ENCODE measurements around the gene IGSF11. TPM values are rescaled to one million over a fixed set of nuclear protein-coding genes. Genes with fewer than 3 reads are reported as not detected.
A peak's percentile ranks its signal among the peaks of the same experiment; 100 is the strongest.

The IGSF11 gene
- total RNA-seq, 2 experiments from 2014 or later, result 0.53 to 0.58 TPM

- CTCF ChIA-PET, result no interaction called here
- intact Hi-C loops (cut with DNase I, micrococcal nuclease), result no loop called here
- H3K27ac Mint-ChIP-seq, result no peak overlapping the region
These were observed 147.9 kb downstream of the IGSF11 start for GRCh38 chr3:118886708-118887107.

DNA sequence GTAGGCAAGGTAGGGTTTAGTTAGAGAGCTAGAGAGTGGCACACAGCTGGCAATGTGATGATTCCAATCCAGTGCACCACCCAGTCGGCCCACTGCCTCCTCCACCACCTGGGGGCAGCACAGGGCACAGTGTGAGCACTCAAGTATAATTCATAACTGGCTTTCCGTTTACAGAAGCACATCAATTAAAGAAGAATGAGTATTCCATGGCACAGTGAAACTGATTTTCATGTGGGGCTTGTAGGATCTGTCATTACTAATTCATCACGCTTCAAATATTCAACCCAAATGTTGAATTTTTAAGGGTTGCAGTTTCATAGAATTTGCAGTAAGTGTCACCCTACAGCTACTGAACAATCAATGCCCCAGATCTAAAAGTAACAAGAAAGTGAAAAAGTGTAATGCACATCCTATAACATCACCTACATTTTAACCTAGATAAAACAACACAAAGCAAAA is 149.9 kb downstream of the IGSF11 start:
- CTCF ChIA-PET, result interaction anchor here (0.6 to 5.1 kb wide), 25 partner anchors 8 to 796 kb away, joined by 3 to 134 read pairs (median 3); partner anchors contain the start of genes B4GALT4 and IGSF11
- H3K27me3 ChIP-seq (ENCODE audit: control insufficient read depth in 1 of 2, insufficient read depth in 2 of 2, low read length in 2 of 2), result peaks cover 0 to 15% of the 10 kb centered on the region in 2 experiments
- POLR2A ChIA-PET, result interaction anchor here (1.3 to 4.7 kb wide), 5 partner anchors 58 to 356 kb away, joined by 3 to 39 read pairs (median 3); partner anchors contain the start of genes B4GALT4 and IGSF11
- no peaks in the 10 kb centered on the region for H3K9me3 Mint-ChIP-seq
- H3K4me3 ChIP-seq (ENCODE audit: low read length), result no peak overlapping the region
- DNase-seq (peak; percentile 62 to 85 (median 74)), ATAC-seq (ENCODE audit: poor library complexity) (peak; percentile 85)
- intact Hi-C loops (cut with DNase I, micrococcal nuclease), result loop anchor here (1.0 to 5.0 kb wide), 6 partner anchors 150 to 798 kb away; partner anchors contain the start of genes B4GALT4 (in 1 of the 2), CD80 (in 1 of the 2) and IGSF11 (in 1 of the 2)
- no peak overlapping the region for H3K27ac ChIP-seq (ENCODE audit: low read depth in 1 of 2, low read length in 2 of 2)
- peak; percentile 96 for TF ChIP-seq CTCF (IDR thresholded peaks at IDR 0.05)
- H3K36me3 Mint-ChIP-seq (ENCODE audit: low read depth), result no peaks in the 10 kb centered on the region
- peaks cover 12% of the 10 kb centered on the region for H3K27me3 Mint-ChIP-seq
- no peak overlapping the region for H3K4me3 Mint-ChIP-seq
- no peaks in the 10 kb centered on the region for H3K4me1 Mint-ChIP-seq (ENCODE audit: low read depth)
- H3K36me3 ChIP-seq (ENCODE audit: insufficient read depth, low read length), result no peaks in the 10 kb centered on the region
- no peaks in the 10 kb centered on the region for H3K4me1 ChIP-seq (ENCODE audit: insufficient read depth, low read length)
- H3K27ac Mint-ChIP-seq, result no peak overlapping the region
- no peaks in the 10 kb centered on the region for H3K9me3 ChIP-seq (ENCODE audit: control insufficient read depth in 1 of 2, insufficient read depth in 1 of 2, low read length in 2 of 2)

More at GRCh38 chr3:118886708-118887107, 147.9 kb downstream of the IGSF11 start:
- Histone ChIP-seq H3K4me3 (ENCODE audit: low read length) (no peak overlapping the region), H3K27me3 (ENCODE audit: control insufficient read depth in 1 of 2, insufficient read depth in 2 of 2, low read length in 2 of 2) (peaks cover 0 to 11% of the 10 kb centered on the region in 2 experiments), H3K36me3 (ENCODE audit: insufficient read depth, low read length) (no peaks in the 10 kb centered on the region), H3K9me3 (ENCODE audit: control insufficient read depth in 1 of 2, insufficient read depth in 1 of 2, low read length in 2 of 2) (no peaks in the 10 kb centered on the region), H3K27ac (ENCODE audit: low read depth in 1 of 2, low read length in 2 of 2) (no peak overlapping the region), H3K4me1 (ENCODE audit: insufficient read depth, low read length) (no peaks in the 10 kb centered on the region)
- no peak for TF ChIP-seq CTCF (IDR thresholded peaks at IDR 0.05)
- DNase-seq, result no peak
- Mint-ChIP-seq H3K27me3 (peaks cover 12% of the 10 kb centered on the region), H3K4me3 (no peak overlapping the region), H3K36me3 (ENCODE audit: low read depth) (no peaks in the 10 kb centered on the region), H3K9me3 (no peaks in the 10 kb centered on the region), H3K4me1 (ENCODE audit: low read depth) (no peaks in the 10 kb centered on the region)
- POLR2A ChIA-PET, result interaction anchor here (4.7 kb wide), 1 partner anchor 148 kb away, joined by 39 read pairs; the partner anchor contains the start of gene IGSF11
- no peak for ATAC-seq (ENCODE audit: poor library complexity)

DNA sequence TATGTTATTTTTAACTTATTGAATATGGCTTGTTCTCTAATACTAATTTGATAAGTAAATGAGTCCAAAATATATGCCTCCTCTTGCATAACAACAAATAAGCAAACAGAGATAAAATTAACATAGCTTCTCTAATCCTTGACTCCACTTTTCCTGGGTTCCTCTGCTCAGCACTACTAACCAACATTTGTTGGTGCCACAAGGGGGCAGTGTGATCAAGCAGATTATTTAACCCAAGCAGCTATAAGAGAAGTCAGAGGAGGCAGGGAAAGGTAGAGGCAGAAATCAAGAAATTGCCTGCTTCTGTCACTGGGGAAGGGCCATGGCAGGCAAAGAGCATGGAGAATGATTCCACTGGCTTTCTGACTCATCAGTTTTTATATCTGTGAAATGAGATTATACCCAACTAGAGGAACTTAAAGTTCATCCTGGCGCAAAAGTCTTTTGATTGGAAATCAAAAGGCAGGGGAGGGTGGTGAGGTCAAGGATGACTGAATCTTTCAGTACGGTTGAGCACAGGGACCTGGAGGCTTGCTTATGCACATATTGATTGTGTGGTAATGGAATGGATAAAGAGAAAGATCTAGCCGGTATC is 152.2 kb downstream of the IGSF11 start:
- no peak overlapping the region for H3K27ac Mint-ChIP-seq
- no peaks in the 10 kb centered on the region for H3K9me3 Mint-ChIP-seq

More for the DNA sequence above, 152.2 kb downstream of the IGSF11 start:
- peaks cover 0 to 17% of the 10 kb centered on the region in 2 experiments for H3K27me3 ChIP-seq (ENCODE audit: control insufficient read depth in 1 of 2, insufficient read depth in 2 of 2, low read length in 2 of 2)
- POLR2A ChIA-PET, result interaction anchor here (0.9 to 4.7 kb wide), 4 partner anchors 74 to 359 kb away, joined by 3 to 39 read pairs (median 10); partner anchors contain the start of genes B4GALT4 and IGSF11
- no peaks in the 10 kb centered on the region for H3K36me3 ChIP-seq (ENCODE audit: insufficient read depth, low read length)
- intact Hi-C loops (cut with DNase I, micrococcal nuclease), result loop anchor here (1.0 to 5.0 kb wide), 5 partner anchors 152 to 800 kb away; partner anchors contain the start of genes CD80 (in 1 of the 2) and IGSF11 (in 1 of the 2)
- Mint-ChIP-seq H3K36me3 (ENCODE audit: low read depth) (no peaks in the 10 kb centered on the region), H3K4me1 (ENCODE audit: low read depth) (no peaks in the 10 kb centered on the region), H3K27me3 (peaks cover 12% of the 10 kb centered on the region), H3K4me3 (no peak overlapping the region)
- peak; percentile 64 for ATAC-seq (ENCODE audit: poor library complexity)
- CTCF ChIA-PET, result interaction anchor here (0.6 to 5.1 kb wide), 9 partner anchors 9 to 359 kb away, joined by 3 to 134 read pairs (median 4); partner anchors contain the start of gene IGSF11
- H3K4me3 ChIP-seq (ENCODE audit: low read length), result no peak overlapping the region
- no peaks in the 10 kb centered on the region for H3K9me3 ChIP-seq (ENCODE audit: control insufficient read depth in 1 of 2, insufficient read depth in 1 of 2, low read length in 2 of 2)
- peak; percentile 94 for TF ChIP-seq CTCF (IDR thresholded peaks at IDR 0.05)
- H3K27ac ChIP-seq (ENCODE audit: low read depth in 1 of 2, low read length in 2 of 2), result no peak overlapping the region
- peak; percentile 44 to 84 (median 66) for DNase-seq
- H3K4me1 ChIP-seq (ENCODE audit: insufficient read depth, low read length), result no peaks in the 10 kb centered on the region
